EH (cell line): ENCODE measurements around the gene SCRN3.
A peak's percentile ranks its signal among the peaks of the same experiment; 100 is the strongest.
"Not testable (repeated sequence)": the region's sequence is repeated elsewhere in the genome, so short reads cannot be mapped to it uniquely, and the experiment has no call there.

Source experiments
- DNase-seq: peaks from one replicate; pipeline ENCODE4 v3.0.0-alpha.2; 2015; ENCODE audit warnings: low read depth

The SCRN3 gene

GRCh38 chr2:174395284-174395968 is at the start of gene SCRN3:
Gene SCRN3 (plus strand): TSS chr2:174395730. CDS start chr2:174398284, 2,554 bp downstream.
- DNase-seq, result peak; percentile 78

- DNase-seq, result peak; percentile 20
Measured at GRCh38 chr2:174350018-174350417, 45.5 kb upstream of the SCRN3 start.

GRCh38 chr2:174350593-174351181 is 44.8 kb upstream of the SCRN3 start:
- no peak for DNase-seq

- no peak for DNase-seq
Measured at GRCh38 chr2:174353004-174353403, 42.5 kb upstream of the SCRN3 start.

DNA sequence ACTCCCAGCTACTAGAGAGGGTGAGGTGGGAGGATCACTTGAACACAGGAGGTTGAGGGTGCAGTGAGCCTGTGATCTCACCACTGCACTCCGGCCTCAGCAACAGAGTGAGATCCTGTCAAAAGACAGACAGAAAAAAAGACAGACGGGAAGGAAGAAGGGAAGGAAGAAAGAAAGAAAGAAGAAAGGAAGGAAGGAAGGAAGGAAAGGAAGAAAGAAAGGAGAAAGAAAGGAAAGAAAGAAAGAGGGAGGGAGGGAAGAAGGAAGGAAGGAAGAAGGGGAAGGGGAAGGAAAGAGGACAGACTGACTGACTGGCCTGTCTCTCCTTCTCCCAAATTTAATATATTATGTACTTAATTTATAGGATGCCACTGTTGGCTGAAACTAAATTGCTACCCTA is 39.2 kb upstream of the SCRN3 start:
- DNase-seq, result no peak

- DNase-seq, result not testable (repeated sequence)
Measured at GRCh38 chr2:174359663-174360062, 35.9 kb upstream of the SCRN3 start.

DNA sequence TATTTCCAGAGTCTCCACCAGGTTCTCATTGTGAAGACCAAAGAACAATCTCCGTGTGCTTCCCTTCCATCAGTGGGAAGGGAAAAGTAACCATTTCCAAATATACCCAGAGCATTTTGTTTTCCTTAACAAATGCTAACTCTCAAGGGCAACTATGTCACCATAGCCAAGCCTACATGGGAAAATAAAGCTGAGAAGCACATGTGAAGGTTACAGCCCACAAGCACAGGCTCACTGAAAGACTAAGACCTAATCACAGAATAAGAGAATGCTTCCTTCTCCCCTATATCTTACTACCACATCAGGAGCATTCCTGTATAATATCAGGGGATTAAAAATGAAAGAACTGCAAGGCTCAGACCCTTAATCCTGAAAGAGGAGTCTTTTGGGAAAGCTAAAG is 32.6 kb upstream of the SCRN3 start:
- no peak for DNase-seq

DNA sequence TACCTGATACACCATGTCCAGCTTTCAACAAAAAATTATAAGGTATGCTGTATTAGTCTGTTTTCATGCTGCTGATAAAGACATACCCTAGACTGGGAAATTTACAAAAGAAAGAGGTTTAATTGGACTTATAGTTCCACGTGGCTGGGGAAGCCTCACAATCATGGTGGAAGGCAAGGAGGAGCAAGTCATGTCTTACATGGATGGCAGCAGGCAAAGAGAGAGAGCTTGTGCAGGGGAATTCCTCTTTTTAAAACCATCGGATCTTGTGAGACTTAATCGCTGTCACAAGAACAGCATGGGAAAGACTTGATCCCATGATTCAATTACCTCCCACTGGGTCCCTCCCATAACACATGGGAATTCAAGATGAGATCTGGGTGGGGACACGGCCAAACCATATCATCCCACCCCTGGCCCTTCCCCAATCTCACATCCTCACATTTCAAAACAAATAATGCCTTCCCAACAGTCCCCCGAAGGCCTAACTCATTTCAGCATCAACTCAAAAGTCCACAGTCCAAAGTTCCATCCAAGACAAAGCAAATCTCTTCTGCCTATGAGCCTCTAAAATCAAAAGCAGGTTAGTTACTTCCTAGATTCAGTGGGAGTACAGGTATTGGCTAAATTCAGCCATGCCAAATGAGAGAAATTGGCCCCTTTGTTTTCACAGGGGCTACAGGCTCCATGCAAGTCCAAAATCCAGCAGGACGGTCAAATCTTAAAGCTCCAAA is 31.9 kb upstream of the SCRN3 start:
- DNase-seq, result not testable (repeated sequence)

DNA sequence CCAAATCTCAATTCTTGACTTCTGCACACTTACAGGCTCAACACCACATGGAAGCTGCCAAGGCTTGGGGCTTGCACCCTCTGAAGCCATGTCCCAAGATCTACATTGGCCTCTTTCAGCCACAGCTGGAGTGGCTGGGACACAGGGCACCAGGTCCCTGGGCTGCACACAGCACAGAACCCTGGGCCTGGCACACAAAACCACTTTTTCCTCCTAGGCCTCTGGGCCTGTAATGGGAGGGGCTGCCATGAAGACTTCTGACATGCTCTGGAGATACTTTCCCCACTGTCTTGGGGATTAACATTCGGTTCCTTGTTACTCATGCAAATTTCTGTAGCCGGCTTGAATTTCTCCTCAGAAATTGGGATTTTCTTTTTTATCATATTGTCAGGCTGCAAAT is 30.9 kb upstream of the SCRN3 start:
- DNase-seq, result no peak

- DNase-seq, result no peak
Measured at GRCh38 chr2:174365571-174365970, 30.0 kb upstream of the SCRN3 start.

DNA sequence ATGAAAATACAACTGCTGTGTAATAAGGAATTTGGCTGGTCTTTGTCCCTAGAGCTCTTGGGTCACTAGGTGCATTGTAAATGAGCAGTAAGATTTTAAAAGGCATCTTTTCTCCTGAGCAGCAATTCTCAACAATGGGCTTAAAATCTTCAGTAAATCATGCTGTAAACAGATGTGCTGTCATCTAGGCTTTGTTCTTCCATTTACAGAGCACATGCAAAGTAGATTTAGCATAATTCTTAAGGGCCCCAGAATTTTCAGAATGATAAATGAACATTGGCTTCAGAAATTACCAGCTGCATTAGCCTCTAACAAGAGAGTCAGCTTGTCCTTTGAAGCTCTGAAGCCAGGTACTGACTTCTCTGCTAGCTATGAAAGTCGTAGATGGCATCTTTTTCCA is 26.8 kb upstream of the SCRN3 start:
- DNase-seq, result no peak

DNA sequence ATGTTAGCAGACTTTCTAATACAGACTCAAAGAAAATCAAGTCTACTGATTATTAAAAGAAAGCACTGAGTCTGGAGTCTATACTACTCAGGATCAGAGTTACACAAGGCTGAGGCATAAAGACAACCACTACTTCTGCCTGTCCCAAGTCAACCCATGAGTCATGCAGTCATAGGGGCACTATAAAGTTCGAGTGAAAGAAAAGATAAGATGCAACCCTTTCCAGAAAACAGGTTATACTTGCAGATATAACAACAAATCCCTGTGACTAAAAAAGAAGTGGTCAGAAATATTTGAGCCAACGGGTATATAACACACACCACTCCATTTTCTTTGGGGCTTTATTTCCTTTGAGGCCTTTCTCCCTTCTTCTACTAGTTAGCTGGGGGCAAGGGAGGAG is 18.6 kb upstream of the SCRN3 start:
- DNase-seq, result peak; percentile 24

DNA sequence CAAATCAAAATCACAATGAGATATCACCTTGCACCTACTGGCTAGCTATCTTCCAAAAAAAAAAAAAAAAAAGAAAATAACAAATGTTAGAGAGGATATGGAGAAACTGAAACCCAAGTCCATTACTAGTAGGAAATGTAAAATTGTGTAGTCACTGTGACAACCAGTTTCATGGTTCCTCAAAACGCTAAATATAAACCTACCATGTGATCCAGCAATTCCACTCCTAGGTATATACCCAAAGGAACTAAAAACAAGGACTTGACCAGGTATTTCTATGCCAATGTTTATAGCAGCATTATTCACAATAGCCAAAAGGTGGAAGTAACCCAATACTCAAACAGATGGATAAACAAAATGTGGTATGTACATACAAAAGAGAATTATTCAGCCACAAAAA is 11.7 kb upstream of the SCRN3 start:
- DNase-seq, result no peak

DNA sequence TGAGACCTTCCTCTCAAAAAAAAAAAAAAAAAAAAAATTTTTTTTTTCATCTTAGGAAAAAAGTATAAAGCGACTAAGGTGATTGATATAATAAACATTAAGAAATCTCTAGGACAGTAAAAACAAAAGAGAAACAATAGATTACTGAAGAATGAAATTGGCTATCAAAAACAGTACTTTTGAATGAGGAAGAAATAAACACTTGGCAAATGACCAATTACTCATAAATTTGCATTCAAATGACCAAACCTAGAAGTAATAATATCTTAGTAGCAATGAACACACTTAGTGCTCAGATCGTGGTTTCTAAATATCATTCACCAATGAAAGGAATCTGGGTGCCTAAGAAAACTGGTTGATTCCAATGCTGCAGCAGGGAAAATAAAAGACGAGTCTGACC is 10.3 kb upstream of the SCRN3 start:
- DNase-seq, result no peak

GRCh38 chr2:174388706-174389105 is 6.8 kb upstream of the SCRN3 start:
- DNase-seq, result not testable (repeated sequence)

DNA sequence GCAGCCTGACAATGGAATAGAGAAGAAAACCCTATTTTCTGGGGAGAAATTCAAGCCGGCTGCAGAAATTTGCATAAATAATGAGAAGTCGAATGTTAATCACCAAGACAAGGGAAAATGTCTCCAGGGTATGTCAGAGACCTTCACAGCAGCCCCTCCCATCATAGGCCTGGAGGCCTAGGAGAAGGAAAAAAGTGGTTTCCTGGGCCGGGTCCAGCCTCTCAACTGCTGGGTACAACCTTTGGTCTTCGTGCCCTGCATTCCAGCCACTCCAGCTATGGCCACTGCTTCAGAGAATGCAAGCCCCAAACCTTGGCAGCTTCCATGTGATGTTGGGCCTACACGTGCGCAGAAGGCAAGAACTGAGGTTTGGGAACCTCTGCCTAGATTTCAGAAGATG is 6.0 kb upstream of the SCRN3 start:
- DNase-seq, result no peak

DNA sequence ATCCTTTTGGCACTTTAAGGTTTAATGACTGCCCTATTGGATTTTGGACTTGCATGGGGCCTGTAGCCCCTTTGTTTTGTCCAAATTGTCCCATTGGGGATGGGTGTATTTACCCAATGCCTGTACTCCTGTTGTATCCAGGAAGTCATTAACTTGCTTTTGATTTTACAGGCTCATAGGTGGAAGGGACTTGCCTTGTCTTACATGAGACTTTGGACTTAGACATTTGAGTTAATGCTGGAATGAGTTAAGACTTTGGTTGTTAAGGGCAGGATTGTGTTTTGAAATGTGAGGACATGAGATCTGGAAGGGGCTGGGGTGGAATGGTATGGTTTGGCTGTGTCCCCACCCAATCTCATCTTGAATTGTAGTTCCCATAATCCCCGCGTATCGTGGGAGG is 5.2 kb upstream of the SCRN3 start:
- DNase-seq, result not testable (repeated sequence)

DNA sequence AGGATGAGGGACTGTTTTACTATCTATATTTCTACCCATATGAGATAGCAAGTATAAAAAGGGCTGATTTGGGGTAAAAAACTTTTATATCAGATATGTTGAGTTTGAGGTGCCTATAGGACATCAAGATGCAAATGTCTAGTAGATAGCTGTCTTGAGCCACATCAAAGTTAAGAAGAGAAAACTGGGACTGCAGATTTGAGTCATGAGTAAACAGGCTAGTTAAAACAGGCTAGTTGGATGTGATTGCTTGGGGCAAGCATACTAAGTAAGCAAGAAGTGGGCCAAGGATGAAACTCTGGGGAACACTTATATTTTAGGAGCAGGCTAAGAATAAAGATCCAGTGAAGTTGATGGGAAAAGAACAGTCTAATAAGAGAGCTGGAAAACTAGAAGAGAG is 2.8 kb upstream of the SCRN3 start:
- DNase-seq, result no peak

DNA sequence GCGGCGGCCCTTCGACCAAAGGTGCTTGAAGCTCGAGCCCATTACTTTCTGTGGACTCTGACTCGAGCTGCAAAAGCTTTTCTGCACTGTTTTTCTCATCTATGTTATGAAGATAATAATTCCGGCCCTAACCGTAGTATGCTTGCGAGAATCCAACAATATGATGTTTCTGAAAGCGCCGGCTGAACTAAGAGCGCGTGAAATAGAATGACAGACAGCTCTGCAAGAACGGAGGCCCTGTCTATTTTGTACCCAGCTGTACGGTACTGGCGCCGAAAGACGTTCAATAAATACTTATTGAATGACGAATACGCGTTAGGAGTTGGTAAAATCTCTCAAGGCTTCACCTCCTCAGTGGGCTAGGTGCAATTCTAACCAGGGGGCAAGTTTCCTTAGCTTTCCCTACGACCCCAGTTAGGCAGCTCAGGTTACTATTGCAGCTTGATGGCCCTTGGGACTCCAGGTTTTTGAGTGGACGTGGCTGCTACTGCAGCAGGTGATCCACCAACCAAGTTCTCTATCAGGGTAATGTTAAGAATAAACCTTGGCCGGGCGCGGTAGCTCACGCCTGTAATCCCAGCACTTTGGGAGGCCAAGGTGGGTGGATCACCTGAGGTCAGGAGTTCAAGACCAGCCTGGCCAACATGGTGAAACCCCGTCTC is 570 bp downstream of the SCRN3 start:
- DNase-seq, result peak; percentile 24

- no peak for DNase-seq
Measured at GRCh38 chr2:174397773-174398172, 2.2 kb downstream of the SCRN3 start.

DNA sequence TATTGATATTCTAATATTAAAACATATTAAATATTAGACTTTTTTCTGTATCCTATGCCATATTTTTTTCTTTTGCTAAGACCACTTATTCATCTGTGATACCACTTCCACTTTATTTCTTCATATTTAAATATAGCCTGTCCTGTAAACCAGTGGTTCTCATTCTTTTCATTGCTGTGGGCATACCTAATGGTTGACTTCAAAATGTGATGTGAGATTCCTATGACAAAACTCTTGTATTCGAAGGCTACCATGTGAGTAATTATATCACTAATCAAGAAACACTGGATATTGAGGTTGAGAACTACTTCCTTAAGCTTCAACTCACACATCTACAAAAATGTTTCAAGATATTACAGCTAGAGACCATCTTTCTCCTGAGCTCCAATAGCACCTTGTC is 3.6 kb downstream of the SCRN3 start:
- DNase-seq, result peak; percentile 60

DNA sequence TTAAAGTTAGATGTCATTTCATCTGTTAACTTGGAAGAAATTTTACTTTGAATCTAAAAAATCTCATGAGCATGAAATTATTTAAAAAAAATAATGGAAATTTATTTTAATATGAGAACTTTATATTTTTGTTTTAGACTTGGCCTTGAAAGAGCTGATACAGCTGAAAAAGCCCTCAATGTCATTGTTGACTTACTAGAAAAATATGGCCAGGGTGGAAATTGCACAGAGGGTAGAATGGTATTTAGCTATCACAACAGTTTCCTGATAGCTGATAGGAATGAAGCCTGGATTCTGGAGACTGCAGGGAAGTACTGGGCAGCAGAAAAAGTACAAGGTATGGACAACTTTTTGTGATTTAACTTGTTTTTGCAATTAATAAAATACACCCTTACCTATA is 5.3 kb downstream of the SCRN3 start:
- DNase-seq, result no peak

DNA sequence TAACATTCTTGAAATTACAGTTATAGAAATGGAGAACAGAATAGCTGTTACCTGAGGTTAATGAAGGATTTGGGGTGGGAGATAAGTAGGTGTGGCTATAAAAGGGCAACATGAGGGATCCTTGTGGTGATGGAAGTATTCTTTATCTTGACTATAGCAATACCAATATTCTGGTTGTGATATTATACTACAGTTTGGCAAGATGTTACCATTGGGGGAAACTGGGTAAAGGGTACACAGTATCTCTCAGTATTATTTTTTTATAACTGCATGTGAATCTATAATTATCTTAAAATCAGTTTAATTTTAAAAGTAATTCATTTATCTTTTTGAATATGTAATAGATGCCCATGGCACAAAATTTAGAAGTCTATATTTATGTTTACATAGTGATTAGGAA is 8.1 kb downstream of the SCRN3 start:
- DNase-seq, result no peak
